ENCODE data around the gene C12orf42.

Gene C12orf42

GRCh38 chr12:103257763-103258162 is 238.0 kb downstream of the C12orf42 start:
- no peak for DNase-seq (ENCODE audit: low read depth)

Measured in T-helper 22 cell (primary cell).